GM12878 (cell line): ENCODE data around the gene PRRT1. TPM values are rescaled to one million over a fixed set of nuclear protein-coding genes. Genes with fewer than 3 reads are reported as not detected.

Experiments
- ATAC-seq: fragments of 200-7000 bp; cut with Tn5 transposase; 3 replicates; pipeline ENCODE4 v1.9.1; 2020; ENCODE audit warnings: mild to moderate bottlenecking, moderate library complexity
- BruUV-seq: library from RNA; stranded (reverse); fragments of 400-500 nt; replicated peaks from 2 replicates; lab custom pipeline; 2021; lab: Mats Ljungman, UMichigan
- CTCF ChIA-PET: fragments of 300-600 bp; sonication (Branson Sonifier 250); formaldehyde crosslinking; extraction: SDS; loops from one replicate; lab custom pipeline; 2021; ENCODE audit warnings: inconsistent platforms; lab: Yijun Ruan, JAX
- POLR2A ChIA-PET: fragments of 350-600 bp; formaldehyde crosslinking; extraction: SDS; loops from one replicate; lab custom pipeline; 2021; ENCODE audit warnings: inconsistent platforms; lab: Charles Lee
- RAD21 ChIA-PET: fragments of 300-600 bp; sonication (Branson Sonifier 250); formaldehyde crosslinking; loops from one replicate; lab custom pipeline; 2023; ENCODE audit warnings: antibody characterized with exemption; ENCODE audit not compliant: unreplicated experiment; lab: Charles Lee
- SMC1A ChIA-PET: fragments of 300-600 bp; sonication (Branson Sonifier 250); formaldehyde crosslinking; loops from one replicate; lab custom pipeline; 2023; ENCODE audit not compliant: unreplicated experiment, uncharacterized antibody; lab: Charles Lee
- DNase-seq: peaks from one replicate; pipeline ENCODE4 v3.0.0-alpha.2; 2011; ENCODE audit warnings: low read depth, low spot score
- FAIRE-seq: peaks from 3 replicates; lab custom pipeline; 2011; peaks lifted over from hg19 to GRCh38; lab: Jason Lieb, UNC
- H2AFZ ChIP-seq: 2 replicates; pipeline ENCODE4 v1.6.0; 2011; ENCODE audit warnings: low read depth, low read length, control low read depth; ENCODE audit not compliant: control insufficient read depth
- H3K27ac ChIP-seq: 2 replicates; pipeline ENCODE4 v1.5.1; 2011; ENCODE audit warnings: control low read depth; ENCODE audit not compliant: control insufficient read depth, insufficient read depth
- H3K27me3 ChIP-seq, 2 experiments: replicated peaks in 1 of 2; 2 replicates each; pipeline versions ENCODE4 v1.6.0 to v1.6.1; 2011; ENCODE audit warnings: low read length in 1 of 2; ENCODE audit not compliant: control insufficient read depth in 2 of 2, insufficient read depth in 2 of 2
- H3K36me3 ChIP-seq, 2 experiments: 2 replicates each; pipeline ENCODE4 v1.5.1; 2011; ENCODE audit warnings: low read length in 1 of 2; ENCODE audit not compliant: control insufficient read depth in 2 of 2, insufficient read depth in 2 of 2
- H3K4me1 ChIP-seq: 2 replicates; pipeline ENCODE4 v1.6.1; 2011; ENCODE audit warnings: mild to moderate bottlenecking, low read length, moderate library complexity, mixed read lengths; ENCODE audit not compliant: control insufficient read depth, insufficient read depth
- H3K4me2 ChIP-seq: 2 replicates; pipeline ENCODE4 v1.6.0; 2011; ENCODE audit warnings: control low read depth; ENCODE audit not compliant: control insufficient read depth, insufficient read depth
- H3K4me3 ChIP-seq: fragments of 200-600 bp; sonication (generic); 2 replicates; pipeline ENCODE4 v1.5.1; 2016
- H3K79me2 ChIP-seq: 2 replicates; pipeline ENCODE4 v1.6.0; 2011; ENCODE audit warnings: low read length; ENCODE audit not compliant: control insufficient read depth, insufficient read depth
- H3K9ac ChIP-seq: 2 replicates; pipeline ENCODE4 v1.8.0; 2011; ENCODE audit warnings: low read length, control low read depth, mixed read lengths; ENCODE audit not compliant: control insufficient read depth, insufficient read depth
- H3K9me3 ChIP-seq: replicated peaks from 3 replicates; pipeline ENCODE4 v1.5.1; 2011; ENCODE audit warnings: mild to moderate bottlenecking, low read length; ENCODE audit not compliant: control insufficient read depth, insufficient read depth
- H4K20me1 ChIP-seq: 2 replicates; pipeline ENCODE4 v1.6.0; 2011; ENCODE audit not compliant: control insufficient read depth, insufficient read depth
- EZH2 ChIP-seq: IDR thresholded peaks from 2 replicates; pipeline ENCODE4 v1.6.1; 2012; ENCODE audit warnings: low read depth, mild to moderate bottlenecking, control low read depth, inconsistent platforms, low read length, borderline replicate concordance; ENCODE audit not compliant: control insufficient read depth
- RELA ChIP-seq: fragments of 450-650 bp; IDR thresholded peaks from 2 replicates; pipeline ENCODE4 v1.8.0; 2014; ENCODE audit warnings: borderline replicate concordance; ENCODE audit not compliant: partially characterized antibody
- RELB ChIP-seq: fragments of 450-650 bp; IDR thresholded peaks from 2 replicates; pipeline ENCODE4 v1.6.1; 2017; ENCODE audit warnings: low read depth, mild to moderate bottlenecking, moderate library complexity
- SMARCA5 ChIP-seq: fragments of 450-650 bp; IDR thresholded peaks from 2 replicates; pipeline ENCODE4 v1.6.1; 2017; ENCODE audit warnings: mild to moderate bottlenecking
- TCF7 ChIP-seq: IDR thresholded peaks from 2 replicates; pipeline ENCODE4 v1.6.1; 2014; ENCODE audit warnings: antibody characterized with exemption, borderline replicate concordance
- YY1 ChIP-seq: IDR thresholded peaks from 2 replicates; pipeline ENCODE4 v1.6.1; 2011; ENCODE audit warnings: low read depth, mild to moderate bottlenecking, low read length
- ZBTB40 ChIP-seq: fragments of 450-650 bp; IDR thresholded peaks from 2 replicates; pipeline ENCODE4 v1.6.1; 2016; ENCODE audit warnings: mild to moderate bottlenecking, moderate library complexity, borderline replicate concordance
- ZNF274 ChIP-seq: IDR thresholded peaks from one replicate; pipeline ENCODE4 v1.8.0; 2011; ENCODE audit not compliant: insufficient read length, insufficient read depth
- ZSCAN29 ChIP-seq: fragments of 450-650 bp; IDR thresholded peaks from 2 replicates; pipeline ENCODE4 v1.6.1; 2017; ENCODE audit warnings: mild to moderate bottlenecking, moderate library complexity
- WGBS: methylation state at CpG from one replicate; pipeline ENCODE4 v1.1.6; 2016; ENCODE audit warnings: low lambda C conversion rate; ENCODE audit not compliant: insufficient replicate concordance, insufficient coverage; ENCODE audit errors: missing lambda C conversion rate; 5-methylcytosine and 5-hydroxymethylcytosine counted together
- in situ Hi-C: fragments of 300-500 bp; cut with MboI; formaldehyde crosslinking; loops from 9 replicates; pipeline ENCODE4 v1.14.3; 2018; ENCODE audit warnings: mixed read lengths
- intact Hi-C: fragments of 100-400 bp; cut with micrococcal nuclease; formaldehyde crosslinking; loops from one replicate; pipeline ENCODE4 v1.14.2; 2022; ENCODE audit not compliant: unreplicated experiment
- polyA plus RNA-seq, 11 experiments: library from polyadenylated mRNA; depleted of rRNA in 4 of 11; unstranded in 6 of 11; stranded (reverse) in 5 of 11; fragments of >200 nt; fragmentation: Nextera tagmentation in 4 of 11; fragmentation: Illumina TruSeq in 1 of 11; extraction: Ambion mirVana in 4 of 11; extraction: Trizol in 1 of 11; gene quantifications; 1 replicate in 1 of 11; 2 replicates in 10 of 11; pipeline versions ENCODE4 v1.2.1 to v1.2.3, GENCODE V29; 2011 to 2016; ENCODE audit warnings: inconsistent platforms in 2 of 11, missing spikeins in 2 of 11, low read depth in 1 of 11
- total RNA-seq, 4 experiments: library from RNA; depleted of rRNA in 3 of 4; stranded (reverse); fragments of >200 nt in 3 of 4; fragmentation: Illumina TruSeq in 1 of 4; extraction: Trizol in 1 of 4; gene quantifications; 2 replicates each; pipeline versions ENCODE4 v1.2.1 to v1.2.3, GENCODE V29; 2013 to 2021
- TF ChIP-seq, protein P1 (sequence below): fragments of 450-650 bp; formaldehyde crosslinking; IDR thresholded peaks from 2 replicates; pipeline ENCODE4 v1.4.0; 2020; ENCODE audit warnings: mild to moderate bottlenecking, moderate library complexity

The PRRT1 gene
- total and polyA plus RNA-seq, 10 of the 15 experiments (the other 5 are each of a cell fraction or from before 2014, with no cell fraction given), result 0.04 to 0.15 (median 0.10) TPM; not detected in 6

GRCh38 chr6:32198866-32199265, 47.1 kb upstream of the PRRT1 start (continued):
- TF ChIP-seq EZH2, result no peak
- no peak for TF ChIP-seq TCF7
- TF ChIP-seq ZSCAN29, result no peak

- FAIRE-seq (no peak), DNase-seq (no peak), ATAC-seq (no peak)
- ChIA-PET RAD21 (interaction anchor here (1.1 kb wide), 1 partner anchor 79 kb away, joined by 3 read pairs; no protein-coding TSS in a partner anchor), CTCF (no interaction called here), POLR2A (interaction anchor here (1.1 to 1.2 kb wide), 2 partner anchors 9 to 22 kb away, joined by 5 read pairs; partner anchors contain the start of gene AGPAT1), SMC1A (no interaction called here)
- peaks cover 24% of the 10 kb centered on the region for H3K4me1 ChIP-seq
- no peak overlapping the region for H3K4me3 ChIP-seq
- H3K36me3 ChIP-seq, result no peaks in the 10 kb centered on the region
- no peak overlapping the region for H3K4me2 ChIP-seq
- intact Hi-C loops (loop anchor here (5.0 kb wide), 1 partner anchor 39 kb away; no protein-coding TSS in a partner anchor), in situ Hi-C loops (no loop called here)
- no peaks in the 10 kb centered on the region for H3K27me3 ChIP-seq
- H4K20me1 ChIP-seq, result no peaks in the 10 kb centered on the region
- H3K79me2 ChIP-seq, result peaks cover 7% of the 10 kb centered on the region
- H3K9ac ChIP-seq, result no peak overlapping the region
- 67% methylated on average over 3 of the region's 3 CpGs for WGBS
- no peak overlapping the region for H2AFZ ChIP-seq
- BruUV-seq, result no TSS peak
- H3K27ac ChIP-seq, result no peak overlapping the region
- no peaks in the 10 kb centered on the region for H3K9me3 ChIP-seq
- no peak for TF ChIP-seq YY1
- no peak for TF ChIP-seq ZNF274
- TF ChIP-seq RELA, result no peak
- TF ChIP-seq, protein P1, sequence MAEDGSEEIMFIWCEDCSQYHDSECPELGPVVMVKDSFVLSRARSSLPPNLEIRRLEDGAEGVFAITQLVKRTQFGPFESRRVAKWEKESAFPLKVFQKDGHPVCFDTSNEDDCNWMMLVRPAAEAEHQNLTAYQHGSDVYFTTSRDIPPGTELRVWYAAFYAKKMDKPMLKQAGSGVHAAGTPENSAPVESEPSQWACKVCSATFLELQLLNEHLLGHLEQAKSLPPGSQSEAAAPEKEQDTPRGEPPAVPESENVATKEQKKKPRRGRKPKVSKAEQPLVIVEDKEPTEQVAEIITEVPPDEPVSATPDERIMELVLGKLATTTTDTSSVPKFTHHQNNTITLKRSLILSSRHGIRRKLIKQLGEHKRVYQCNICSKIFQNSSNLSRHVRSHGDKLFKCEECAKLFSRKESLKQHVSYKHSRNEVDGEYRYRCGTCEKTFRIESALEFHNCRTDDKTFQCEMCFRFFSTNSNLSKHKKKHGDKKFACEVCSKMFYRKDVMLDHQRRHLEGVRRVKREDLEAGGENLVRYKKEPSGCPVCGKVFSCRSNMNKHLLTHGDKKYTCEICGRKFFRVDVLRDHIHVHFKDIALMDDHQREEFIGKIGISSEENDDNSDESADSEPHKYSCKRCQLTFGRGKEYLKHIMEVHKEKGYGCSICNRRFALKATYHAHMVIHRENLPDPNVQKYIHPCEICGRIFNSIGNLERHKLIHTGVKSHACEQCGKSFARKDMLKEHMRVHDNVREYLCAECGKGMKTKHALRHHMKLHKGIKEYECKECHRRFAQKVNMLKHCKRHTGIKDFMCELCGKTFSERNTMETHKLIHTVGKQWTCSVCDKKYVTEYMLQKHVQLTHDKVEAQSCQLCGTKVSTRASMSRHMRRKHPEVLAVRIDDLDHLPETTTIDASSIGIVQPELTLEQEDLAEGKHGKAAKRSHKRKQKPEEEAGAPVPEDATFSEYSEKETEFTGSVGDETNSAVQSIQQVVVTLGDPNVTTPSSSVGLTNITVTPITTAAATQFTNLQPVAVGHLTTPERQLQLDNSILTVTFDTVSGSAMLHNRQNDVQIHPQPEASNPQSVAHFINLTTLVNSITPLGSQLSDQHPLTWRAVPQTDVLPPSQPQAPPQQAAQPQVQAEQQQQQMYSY (CRISPR knock-in tag), result no peak
- TF ChIP-seq RELB, result no peak
- TF ChIP-seq SMARCA5, result no peak
- TF ChIP-seq ZBTB40, result no peak
Observed at GRCh38 chr6:32198345-32198696, 46.6 kb upstream of the PRRT1 start.
